Measurements from ENCODE around the gene FPR1. TPM values are rescaled to one million over a fixed set of nuclear protein-coding genes. Genes with fewer than 3 reads are reported as not detected.

The FPR1 gene
- total and polyA plus RNA-seq, 2 of the 8 experiments (the other 6 are each of a cell fraction or from before 2014, with no cell fraction given), result 0.11 TPM; not detected in 1

DNA sequence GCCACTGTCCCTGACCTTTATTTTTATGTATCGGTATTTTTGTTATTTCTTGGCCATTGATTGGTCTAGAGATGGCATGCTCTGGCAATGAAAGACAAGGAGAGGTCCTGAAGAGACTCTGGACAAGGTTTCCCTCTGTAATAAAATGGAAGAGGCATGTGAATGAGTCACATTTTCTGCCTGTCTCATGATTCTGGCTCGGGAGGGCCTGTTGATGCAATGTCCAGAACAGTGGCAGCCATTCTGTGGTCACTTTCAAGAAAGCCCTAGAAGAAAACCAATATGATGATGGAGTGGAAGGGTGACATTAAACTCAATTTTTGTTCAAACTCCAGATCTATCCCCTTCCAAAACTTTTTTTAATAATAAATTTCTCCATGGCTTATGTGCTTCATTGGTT is 41.3 kb upstream of the FPR1 start:
- H2BK5ac ChIP-seq (ENCODE audit: low read depth, low read length), result no peak overlapping the region
- no peaks in the 10 kb centered on the region for H3K79me2 ChIP-seq (ENCODE audit: control insufficient read depth in 1 of 2, insufficient read depth in 2 of 2, low read length in 2 of 2)
- no peaks in the 10 kb centered on the region for H4K20me1 ChIP-seq (replicated peaks in 1 of 2; ENCODE audit: control insufficient read depth in 1 of 2, insufficient read depth in 2 of 2, low read length in 2 of 2)
- H4K5ac ChIP-seq (ENCODE audit: insufficient read length, low read depth, low read length), result no peak overlapping the region
- no peak overlapping the region for H4K91ac ChIP-seq (replicated peaks; ENCODE audit: insufficient read length, low read length)
- no peaks in the 10 kb centered on the region for H3K4me1 ChIP-seq (replicated peaks in 1 of 4; ENCODE audit: control insufficient read depth in 3 of 4, insufficient read depth in 4 of 4, low read length in 3 of 4)
- no peaks in the 10 kb centered on the region for H3K79me1 ChIP-seq (ENCODE audit: low read depth, low read length)
- DNase-seq (ENCODE audit: low read depth in 1 of 2, low spot score in 2 of 2) (no peak), FAIRE-seq (no peak)
- H3K14ac ChIP-seq (ENCODE audit: insufficient read length), result no peak overlapping the region
- no peak overlapping the region for H3K18ac ChIP-seq (ENCODE audit: extremely low read depth, low read length)
- no peak overlapping the region for H4K8ac ChIP-seq (ENCODE audit: extremely low read depth, insufficient read depth, low read length)
- H2BK12ac ChIP-seq (ENCODE audit: low read depth, low read length), result no peak overlapping the region
- peaks cover 8 to 17% of the 10 kb centered on the region in 2 experiments; a peak in 3 of 4 replicates for H3K9me3 ChIP-seq (ENCODE audit: insufficient read depth in 2 of 2, low read depth in 1 of 2, low read length in 1 of 2)
- no peak overlapping the region for H3K9ac ChIP-seq (replicated peaks in 1 of 4; ENCODE audit: extremely low read depth in 1 of 4, low read depth in 3 of 4, low read length in 3 of 4)
- H3K4ac ChIP-seq (replicated peaks; ENCODE audit: insufficient read length, low read depth, low read length), result no peak overlapping the region
- POLR2A ChIA-PET (ENCODE audit: partially characterized antibody), result no interaction called here
- no peak overlapping the region for H3K4me3 ChIP-seq (ENCODE audit: extremely low read depth in 1 of 4, insufficient read depth in 2 of 4, low read depth in 3 of 4, low read length in 4 of 4)
- CTCF ChIA-PET (ENCODE audit: partially characterized antibody), result interaction anchor here (1.4 kb wide), 1 partner anchor 15 kb away, joined by 3 read pairs; no protein-coding TSS in a partner anchor
- no peak overlapping the region for H2AFZ ChIP-seq (ENCODE audit: low read length)
- H2BK20ac ChIP-seq (ENCODE audit: low read length), result no peak overlapping the region
- H2BK120ac ChIP-seq (replicated peaks; ENCODE audit: low read depth, low read length), result no peak overlapping the region
- no peak overlapping the region for H2AK5ac ChIP-seq (ENCODE audit: low read depth, low read length)
- no peaks in the 10 kb centered on the region; the same call in 1 of the 2 replicates for H3K23me2 ChIP-seq (ENCODE audit: low read depth, low read length)
- H3K27me3 ChIP-seq (replicated peaks in 1 of 4; ENCODE audit: control insufficient read depth in 3 of 4, extremely low read depth in 1 of 4, insufficient read depth in 3 of 4, low read length in 3 of 4), result no peaks in the 10 kb centered on the region
- H2BK15ac ChIP-seq (ENCODE audit: low read length), result no peak overlapping the region
- 91% methylated on average over 2 of the region's 2 CpGs; no CpG with 5 or more reads in 1 of the 2 experiments for WGBS, 2 experiments (ENCODE audit: extremely low coverage in 1 of 2, insufficient coverage in 1 of 2, insufficient read length in 1 of 2, insufficient replicate concordance in 2 of 2, low coverage in 1 of 2, low lambda C conversion rate in 2 of 2, missing lambda C conversion rate in 1 of 2)
- no peak overlapping the region for H3K4me2 ChIP-seq (ENCODE audit: insufficient read depth in 1 of 2, low read depth in 2 of 2, low read length in 2 of 2)
- H3K23ac ChIP-seq (ENCODE audit: insufficient read length), result no peak overlapping the region
- no peaks in the 10 kb centered on the region for H3K36me3 ChIP-seq (ENCODE audit: control insufficient read depth in 2 of 4, insufficient read depth in 4 of 4, low read length in 3 of 4)
- H3K56ac ChIP-seq (replicated peaks; ENCODE audit: insufficient read length, low read depth, low read length), result no peak overlapping the region
- no peak overlapping the region for H3K27ac ChIP-seq (ENCODE audit: low read depth, low read length)
- TF ChIP-seq KDM5A (IDR thresholded peaks at IDR 0.05; ENCODE audit: low read length) (no peak), SP1 (IDR thresholded peaks at IDR 0.05; ENCODE audit: low read depth, low read length) (no peak), YY1 (IDR thresholded peaks at IDR 0.05; ENCODE audit: low read depth, low read length) (no peak), NRF1 (IDR thresholded peaks at IDR 0.05; ENCODE audit: low read depth, low read length) (no peak), MAFK (IDR thresholded peaks at IDR 0.05; ENCODE audit: low read depth, low read length) (no peak), SP2 (IDR thresholded peaks at IDR 0.05; ENCODE audit: low read length) (no peak), ATF2 (IDR thresholded peaks at IDR 0.05; ENCODE audit: low read length) (no peak), SIRT6 (IDR thresholded peaks at IDR 0.05; ENCODE audit: low read length) (no peak), CEBPB (IDR thresholded peaks at IDR 0.05; ENCODE audit: low read depth, low read length) (no peak), GABPA (IDR thresholded peaks at IDR 0.05; ENCODE audit: borderline replicate concordance, insufficient read depth, low read length) (no peak), TCF12 (IDR thresholded peaks at IDR 0.05; ENCODE audit: low read depth, low read length) (no peak), CBX8 (IDR thresholded peaks at IDR 0.05; ENCODE audit: borderline replicate concordance, low read depth, low read length) (no peak), JUN (IDR thresholded peaks at IDR 0.05; ENCODE audit: low read depth, low read length) (no peak), TBP (IDR thresholded peaks at IDR 0.05; ENCODE audit: low read depth, low read length) (no peak), TEAD4 (IDR thresholded peaks at IDR 0.05; ENCODE audit: low read depth, low read length) (no peak)
